ENCODE measurements around the gene SMURF1. TPM values are rescaled to one million over a fixed set of nuclear protein-coding genes. Genes with fewer than 3 reads are reported as not detected.

The SMURF1 gene
- total RNA-seq, 1 experiment from 2014 or later: 30.2 TPM

DNA sequence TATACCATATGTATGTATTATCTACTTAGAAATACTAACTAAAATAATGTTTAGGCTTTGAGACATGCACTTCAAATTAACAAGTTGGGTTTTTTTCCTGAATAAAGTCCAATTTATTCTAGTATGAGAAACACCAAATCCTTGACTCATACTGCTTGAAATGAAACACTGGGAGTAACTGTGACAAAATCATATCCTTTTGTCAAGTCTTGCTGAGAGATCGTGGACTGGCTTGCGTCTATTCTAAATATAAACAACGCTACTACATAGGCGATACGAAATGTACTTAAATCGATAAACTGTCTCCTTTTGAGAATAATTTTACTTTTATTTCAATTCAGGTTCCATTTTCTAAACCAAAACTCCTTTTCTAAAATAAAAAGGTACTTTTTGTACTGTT lies 16.3 kb downstream of the SMURF1 start:
- intact Hi-C loops (cut with micrococcal nuclease): no loop called here
- H3K4me3 ChIP-seq (ENCODE audit: low read length): no peak overlapping the region
- BruUV-seq (replicated peaks): no TSS peak
- ATAC-seq (no peak), DNase-seq (peak; percentile 10)
- H3K36me3 ChIP-seq (ENCODE audit: low read depth, low read length): no peaks in the 10 kb centered on the region
- CTCF ChIA-PET: no interaction called here
- H3K4me2 ChIP-seq (ENCODE audit: low read length): peak overlapping the region; percentile 55; the same call in 1 of the 2 replicates
- H3K27me3 ChIP-seq (ENCODE audit: low read length): no peaks in the 10 kb centered on the region
- no peaks in the 10 kb centered on the region for H3K9me3 ChIP-seq (ENCODE audit: low read length)
- peaks cover 36% of the 10 kb centered on the region for H4K20me1 ChIP-seq (ENCODE audit: low read length)
- no peaks in the 10 kb centered on the region for H3K9me2 ChIP-seq (replicated peaks; ENCODE audit: low read length)
- TF ChIP-seq EZH2 (IDR thresholded peaks at IDR 0.05; ENCODE audit: low read length, unreplicated experiment) (no peak), EZH2phosphoT487 (IDR thresholded peaks at IDR 0.05; ENCODE audit: borderline replicate concordance, low read length) (no peak)
- TF ChIP-seq, protein P1, sequence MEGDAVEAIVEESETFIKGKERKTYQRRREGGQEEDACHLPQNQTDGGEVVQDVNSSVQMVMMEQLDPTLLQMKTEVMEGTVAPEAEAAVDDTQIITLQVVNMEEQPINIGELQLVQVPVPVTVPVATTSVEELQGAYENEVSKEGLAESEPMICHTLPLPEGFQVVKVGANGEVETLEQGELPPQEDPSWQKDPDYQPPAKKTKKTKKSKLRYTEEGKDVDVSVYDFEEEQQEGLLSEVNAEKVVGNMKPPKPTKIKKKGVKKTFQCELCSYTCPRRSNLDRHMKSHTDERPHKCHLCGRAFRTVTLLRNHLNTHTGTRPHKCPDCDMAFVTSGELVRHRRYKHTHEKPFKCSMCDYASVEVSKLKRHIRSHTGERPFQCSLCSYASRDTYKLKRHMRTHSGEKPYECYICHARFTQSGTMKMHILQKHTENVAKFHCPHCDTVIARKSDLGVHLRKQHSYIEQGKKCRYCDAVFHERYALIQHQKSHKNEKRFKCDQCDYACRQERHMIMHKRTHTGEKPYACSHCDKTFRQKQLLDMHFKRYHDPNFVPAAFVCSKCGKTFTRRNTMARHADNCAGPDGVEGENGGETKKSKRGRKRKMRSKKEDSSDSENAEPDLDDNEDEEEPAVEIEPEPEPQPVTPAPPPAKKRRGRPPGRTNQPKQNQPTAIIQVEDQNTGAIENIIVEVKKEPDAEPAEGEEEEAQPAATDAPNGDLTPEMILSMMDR (conservative IDR thresholded peaks at IDR 0.05; ENCODE audit: low read depth, low read length): no peak
- no peak overlapping the region for H3K9ac ChIP-seq (ENCODE audit: low read length)
- H3K4me1 ChIP-seq (ENCODE audit: insufficient read depth, low read length): peaks cover 59% of the 10 kb centered on the region
- H2AFZ ChIP-seq (ENCODE audit: low read length): no peak overlapping the region
- POLR2A ChIA-PET (ENCODE audit: unreplicated experiment): interaction anchor here (0.7 kb wide), 1 partner anchor 98 kb away, joined by 5 read pairs; no protein-coding TSS in a partner anchor
- H3K27ac ChIP-seq (ENCODE audit: low read length): no peak overlapping the region
- peaks cover 10% of the 10 kb centered on the region for H3F3A ChIP-seq (ENCODE audit: low read length, unreplicated experiment)
- H3K79me2 ChIP-seq (ENCODE audit: low read length): peaks cover 98% of the 10 kb centered on the region

DNA sequence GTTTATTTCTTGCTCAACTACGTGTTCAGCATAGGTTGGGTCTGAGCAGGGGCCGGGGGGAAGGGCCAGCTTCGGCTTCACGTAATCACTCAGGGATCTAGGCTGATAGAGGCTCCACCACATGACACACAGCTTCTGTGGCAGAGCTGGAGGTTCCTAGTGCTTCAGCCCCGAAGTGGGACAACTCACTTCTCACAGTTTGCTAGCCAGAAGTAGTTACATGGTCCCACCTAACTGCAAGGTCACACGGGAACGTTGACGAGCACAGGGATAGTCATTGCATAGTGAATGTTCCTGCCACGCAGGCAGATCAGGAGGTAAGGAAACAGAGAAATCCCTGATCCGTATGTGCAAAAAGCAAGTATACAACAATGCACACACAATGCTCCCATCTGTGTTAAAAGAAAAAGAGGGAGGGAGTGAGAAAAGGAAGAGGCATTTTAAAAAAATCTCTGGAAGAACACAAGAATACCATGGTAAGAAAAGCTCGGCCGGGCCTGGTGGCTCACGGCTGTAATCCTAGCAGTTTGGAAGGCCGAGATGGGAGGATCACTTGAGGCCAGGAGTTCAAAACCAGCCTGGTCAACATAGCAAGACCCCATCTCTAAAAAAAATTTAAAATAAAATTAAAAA lies 16.9 kb downstream of the SMURF1 start:
- Histone ChIP-seq H4K20me1 (ENCODE audit: low read length) (peaks cover 34% of the 10 kb centered on the region), H3K79me2 (ENCODE audit: low read length) (peaks cover 98% of the 10 kb centered on the region), H3K4me1 (ENCODE audit: insufficient read depth, low read length) (peaks cover 58% of the 10 kb centered on the region), H3F3A (ENCODE audit: low read length, unreplicated experiment) (peaks cover 10% of the 10 kb centered on the region), H2AFZ (ENCODE audit: low read length) (no peak overlapping the region), H3K9ac (ENCODE audit: low read length) (no peak overlapping the region), H3K9me3 (ENCODE audit: low read length) (no peaks in the 10 kb centered on the region), H3K36me3 (ENCODE audit: low read depth, low read length) (no peaks in the 10 kb centered on the region), H3K27me3 (ENCODE audit: low read length) (no peaks in the 10 kb centered on the region), H3K4me2 (ENCODE audit: low read length) (no peak overlapping the region), H3K27ac (ENCODE audit: low read length) (no peak overlapping the region), H3K9me2 (replicated peaks; ENCODE audit: low read length) (no peaks in the 10 kb centered on the region), H3K4me3 (ENCODE audit: low read length) (no peak overlapping the region)
- intact Hi-C loops (cut with micrococcal nuclease): no loop called here
- TF ChIP-seq, protein P1 (conservative IDR thresholded peaks at IDR 0.05; ENCODE audit: low read depth, low read length): no peak
- TF ChIP-seq EZH2 (IDR thresholded peaks at IDR 0.05; ENCODE audit: low read length, unreplicated experiment) (no peak), EZH2phosphoT487 (IDR thresholded peaks at IDR 0.05; ENCODE audit: borderline replicate concordance, low read length) (no peak)
- ChIA-PET POLR2A (ENCODE audit: unreplicated experiment) (interaction anchor here (0.6 to 0.7 kb wide), 2 partner anchors 37 to 98 kb away, joined by 4 to 5 read pairs; no protein-coding TSS in a partner anchor), CTCF (no interaction called here)
- DNase-seq (no peak), ATAC-seq (no peak)
- no TSS peak for BruUV-seq (replicated peaks)

DNA sequence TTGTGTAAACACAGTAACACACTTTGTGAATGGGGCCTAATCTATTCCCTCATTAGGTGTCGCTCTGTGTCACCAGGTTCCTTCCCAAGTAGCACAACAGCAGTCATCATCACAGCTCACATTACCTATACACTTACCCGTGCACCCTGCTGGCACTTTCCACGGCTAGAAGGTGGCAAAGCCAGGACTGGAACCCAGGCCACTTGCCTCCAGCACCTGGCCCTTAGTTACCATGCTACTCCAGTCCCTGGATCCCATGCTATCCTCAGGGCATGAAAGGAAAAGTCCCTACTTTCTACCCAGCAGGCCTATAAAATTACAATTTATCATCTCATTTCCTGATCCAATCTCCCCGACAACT lies 18.4 kb downstream of the SMURF1 start:
- Histone ChIP-seq H3K4me1 (ENCODE audit: insufficient read depth, low read length) (peaks cover 58% of the 10 kb centered on the region), H4K20me1 (ENCODE audit: low read length) (peaks cover 31% of the 10 kb centered on the region)
- CTCF ChIA-PET: no interaction called here

More for the DNA sequence above, 18.4 kb downstream of the SMURF1 start:
- Histone ChIP-seq H3K4me3 (ENCODE audit: low read length) (no peak overlapping the region), H3K27ac (ENCODE audit: low read length) (peak overlapping the region; percentile 93), H3K27me3 (ENCODE audit: low read length) (no peaks in the 10 kb centered on the region), H3K36me3 (ENCODE audit: low read depth, low read length) (peaks cover 9% of the 10 kb centered on the region), H3K9me2 (replicated peaks; ENCODE audit: low read length) (no peaks in the 10 kb centered on the region), H3K9ac (ENCODE audit: low read length) (no peak overlapping the region), H3F3A (ENCODE audit: low read length, unreplicated experiment) (peaks cover 10% of the 10 kb centered on the region), H2AFZ (ENCODE audit: low read length) (no peak overlapping the region), H3K9me3 (ENCODE audit: low read length) (no peaks in the 10 kb centered on the region), H3K4me2 (ENCODE audit: low read length) (no peak overlapping the region), H3K79me2 (ENCODE audit: low read length) (peaks cover 98% of the 10 kb centered on the region)
- no TSS peak for BruUV-seq (replicated peaks)
- intact Hi-C loops (cut with micrococcal nuclease): no loop called here
- DNase-seq: no peak
- TF ChIP-seq EZH2 (IDR thresholded peaks at IDR 0.05; ENCODE audit: low read length, unreplicated experiment): no peak
- no peak for TF ChIP-seq EZH2phosphoT487 (IDR thresholded peaks at IDR 0.05; ENCODE audit: borderline replicate concordance, low read length)
- TF ChIP-seq, protein P1 (conservative IDR thresholded peaks at IDR 0.05; ENCODE audit: low read depth, low read length): no peak
- peak; percentile 5; the same call in 1 of the 2 replicates for ATAC-seq
- POLR2A ChIA-PET (ENCODE audit: unreplicated experiment): interaction anchor here (0.7 kb wide), 1 partner anchor 16 kb away, joined by 6 read pairs; no protein-coding TSS in a partner anchor

Measured in PC-3 (cell line).